Measurements from ENCODE around the gene RALY.

RALY gene

DNA sequence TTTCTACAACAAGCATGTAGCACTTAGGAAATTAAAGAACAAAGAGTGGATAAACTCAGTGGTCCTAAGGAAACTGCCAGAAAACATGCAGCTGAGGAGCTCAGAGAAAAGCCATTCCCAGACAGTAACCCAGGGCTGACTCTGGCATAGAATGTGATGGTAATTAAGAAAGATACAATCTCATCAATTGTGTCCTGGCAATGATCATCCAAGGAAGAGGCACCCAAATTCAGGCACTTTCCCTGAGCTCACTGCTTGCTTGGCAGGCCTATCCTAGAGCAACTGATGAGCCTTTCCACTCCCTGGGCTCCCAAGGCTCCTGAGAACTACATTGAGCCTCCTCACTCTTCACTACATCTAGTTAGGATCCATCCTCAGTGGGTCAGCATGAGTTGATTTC, 102.1 kb downstream of the RALY start:
- no peaks in the 10 kb centered on the region for H3K9me3 Mint-ChIP-seq
- no peak overlapping the region for H3K27ac Mint-ChIP-seq
- H3K4me3 Mint-ChIP-seq: no peak overlapping the region
- no peaks in the 10 kb centered on the region for H3K27me3 Mint-ChIP-seq
- H3K36me3 Mint-ChIP-seq: peaks cover 21 to 44% of the 10 kb centered on the region in 2 donors
- DNase-seq (no peak), ATAC-seq (replicated peaks) (no peak)
- H3K4me1 Mint-ChIP-seq: no peaks in the 10 kb centered on the region

DNA sequence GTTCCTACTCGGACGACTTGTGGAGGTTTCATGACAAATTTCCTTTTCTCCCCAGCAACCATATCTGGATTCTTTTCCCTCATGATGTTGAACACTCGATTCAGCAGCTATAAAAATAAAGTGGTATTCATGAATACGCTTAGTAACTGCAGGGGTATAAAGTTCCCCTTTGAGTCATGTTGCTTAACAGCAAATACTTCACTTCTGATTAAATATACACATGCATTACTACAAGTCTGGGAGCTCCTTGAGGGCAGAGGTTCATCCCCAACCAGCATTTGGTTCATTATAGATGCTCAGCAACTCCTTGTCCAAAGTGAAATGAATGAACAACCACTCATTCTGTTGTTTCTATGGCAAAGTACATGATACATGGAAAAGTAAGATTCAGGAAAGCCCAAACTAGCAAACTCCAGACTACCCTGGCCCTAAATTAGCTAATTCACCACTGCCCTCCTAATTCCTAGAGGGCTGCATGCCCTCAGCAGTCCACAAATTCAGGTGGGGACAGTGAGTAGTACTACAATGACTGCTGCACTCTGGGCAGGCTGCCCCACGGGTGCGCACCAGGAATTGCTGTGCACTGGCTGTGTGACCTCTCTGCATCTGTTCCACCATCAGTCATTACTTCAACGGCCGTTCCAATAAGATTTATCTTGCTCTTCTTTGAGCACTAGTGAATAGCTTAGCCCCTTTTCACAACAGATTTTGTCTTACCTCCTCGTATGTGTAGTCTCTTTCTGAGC, 103.2 kb downstream of the RALY start:
- H3K4me1 Mint-ChIP-seq: no peaks in the 10 kb centered on the region
- no peak overlapping the region for H3K4me3 Mint-ChIP-seq

DNA sequence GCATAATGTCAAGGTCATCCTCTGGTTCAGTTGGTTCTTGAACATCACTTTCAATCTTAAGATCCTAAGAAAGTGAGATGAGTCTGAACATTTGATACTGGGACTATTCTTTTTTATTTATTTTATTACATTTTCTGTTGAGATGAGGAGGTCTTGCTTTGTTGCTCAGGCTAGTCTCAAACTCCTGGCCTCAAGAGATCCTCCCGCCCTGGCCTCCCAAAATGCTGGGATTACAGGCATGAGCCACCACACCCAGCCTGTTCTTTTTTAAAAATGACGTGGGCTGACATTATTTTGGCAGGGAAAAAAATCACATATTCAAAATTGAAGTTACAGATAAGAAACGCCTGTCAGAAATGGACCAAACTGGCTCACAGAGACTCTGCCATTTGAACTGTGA, 104.9 kb downstream of the RALY start:
- DNase-seq (no peak), ATAC-seq (replicated peaks) (no peak)
- no peaks in the 10 kb centered on the region for H3K9me3 Mint-ChIP-seq
- no peak overlapping the region for H3K4me3 Mint-ChIP-seq
- H3K4me1 Mint-ChIP-seq: peaks cover 2 to 6% of the 10 kb centered on the region in 2 donors
- H3K36me3 Mint-ChIP-seq: peaks cover 13 to 43% of the 10 kb centered on the region in 2 donors
- no peaks in the 10 kb centered on the region for H3K27me3 Mint-ChIP-seq
- peak overlapping the region; percentile 56 for H3K27ac Mint-ChIP-seq

More for the DNA sequence above, 103.2 kb downstream of the RALY start:
- H3K27me3 Mint-ChIP-seq: no peaks in the 10 kb centered on the region
- H3K9me3 Mint-ChIP-seq: no peaks in the 10 kb centered on the region
- ATAC-seq (replicated peaks) (no peak), DNase-seq (no peak)
- H3K36me3 Mint-ChIP-seq: peaks cover 19 to 42% of the 10 kb centered on the region in 2 donors
- no peak overlapping the region for H3K27ac Mint-ChIP-seq

DNA sequence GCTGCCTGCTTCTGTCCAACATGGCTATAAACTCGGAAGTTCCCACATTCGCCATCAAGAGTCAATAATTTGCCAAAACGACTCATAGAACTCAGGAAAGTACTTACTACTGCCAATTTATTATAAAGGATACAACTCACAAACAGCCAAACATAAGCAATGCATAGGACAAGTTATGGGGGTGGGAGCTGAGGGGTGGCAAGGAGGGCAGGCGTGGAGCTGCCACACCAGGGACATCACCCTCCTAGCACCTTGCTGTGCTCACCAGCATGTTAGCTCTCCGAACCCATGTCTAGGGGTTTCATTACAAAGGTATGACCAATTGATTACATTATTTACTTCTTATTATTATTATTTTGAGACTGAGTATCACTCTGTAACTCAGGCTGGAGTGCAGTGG, 106.0 kb downstream of the RALY start:
- Mint-ChIP-seq H3K4me3 (no peak overlapping the region), H3K4me1 (peaks cover 8 to 16% of the 10 kb centered on the region in 2 donors), H3K27me3 (no peaks in the 10 kb centered on the region), H3K27ac (peak overlapping the region; percentile 56), H3K36me3 (peaks cover 15 to 46% of the 10 kb centered on the region in 2 donors), H3K9me3 (no peaks in the 10 kb centered on the region)
- no peak for DNase-seq
- ATAC-seq (replicated peaks): no peak

DNA sequence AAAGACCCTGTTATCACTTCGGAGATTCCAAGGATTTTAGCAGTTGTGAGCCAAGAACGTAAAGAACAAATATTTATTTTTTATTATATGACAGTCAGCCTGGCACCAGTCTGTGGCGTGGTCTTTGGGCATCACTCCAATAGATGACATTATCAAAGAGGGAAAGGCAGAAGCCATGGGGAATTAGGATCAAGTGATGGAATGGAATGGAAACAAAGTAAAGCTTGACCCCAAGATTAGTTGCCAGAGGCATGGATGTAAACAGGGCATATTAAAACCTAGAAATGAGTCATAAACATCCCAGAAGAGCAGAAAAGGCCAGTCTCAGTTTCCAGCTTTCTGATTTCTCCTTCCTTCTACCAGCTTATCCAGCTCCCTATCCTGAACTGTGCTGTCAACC, 106.9 kb downstream of the RALY start:
- DNase-seq (no peak), ATAC-seq (replicated peaks) (no peak)
- H3K4me1 Mint-ChIP-seq: peaks cover 15 to 25% of the 10 kb centered on the region in 2 donors
- no peaks in the 10 kb centered on the region for H3K9me3 Mint-ChIP-seq
- peaks cover 24 to 55% of the 10 kb centered on the region in 2 donors for H3K36me3 Mint-ChIP-seq
- H3K27me3 Mint-ChIP-seq: no peaks in the 10 kb centered on the region
- no peak overlapping the region for H3K27ac Mint-ChIP-seq
- no peak overlapping the region for H3K4me3 Mint-ChIP-seq

DNA sequence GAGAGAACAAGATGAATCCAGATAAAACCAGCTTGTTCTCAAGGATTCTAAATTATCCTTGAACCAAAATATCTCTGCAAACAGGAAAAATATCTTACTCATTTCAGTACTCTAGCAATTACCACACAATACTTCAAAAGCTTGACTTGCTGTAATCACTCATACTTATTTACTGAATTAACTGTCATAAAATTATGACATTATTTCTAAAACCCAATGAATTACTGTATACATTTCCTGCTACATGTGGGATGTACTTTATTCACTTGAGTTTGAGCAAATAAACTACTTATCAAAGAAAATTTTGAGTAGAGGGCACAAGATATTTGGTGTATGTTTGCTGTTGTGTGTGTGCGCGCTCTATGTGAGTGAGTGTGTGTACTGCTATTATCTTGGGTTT, 108.6 kb downstream of the RALY start:
- ATAC-seq (replicated peaks) (no peak), DNase-seq (no peak)
- no peaks in the 10 kb centered on the region for H3K9me3 Mint-ChIP-seq
- H3K27ac Mint-ChIP-seq: no peak overlapping the region
- no peak overlapping the region for H3K4me3 Mint-ChIP-seq
- peaks cover 30 to 59% of the 10 kb centered on the region in 2 donors for H3K36me3 Mint-ChIP-seq
- peaks cover 23 to 39% of the 10 kb centered on the region in 2 donors for H3K4me1 Mint-ChIP-seq
- H3K27me3 Mint-ChIP-seq: no peaks in the 10 kb centered on the region

DNA sequence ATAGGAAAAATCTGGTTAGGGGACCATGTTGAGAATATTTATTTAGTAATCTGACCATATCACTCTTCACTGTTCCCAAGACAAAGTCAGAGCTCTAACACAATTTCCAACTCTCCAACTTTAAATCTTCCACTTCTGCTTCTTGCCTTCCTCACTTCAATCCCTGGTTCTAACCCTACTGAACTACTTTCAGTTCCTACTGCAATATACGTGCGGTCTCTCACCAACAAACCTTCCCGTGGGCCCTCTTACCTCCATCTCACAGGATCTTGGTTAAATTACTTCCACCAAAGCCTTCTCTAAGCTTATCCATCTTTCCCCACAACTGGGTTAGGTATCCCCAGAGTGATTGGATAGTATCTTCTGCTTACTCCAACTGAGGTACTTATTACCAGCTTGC, 110.3 kb downstream of the RALY start:
- peak in 1 of 2 donors; percentile 33 for ATAC-seq (replicated peaks)
- Mint-ChIP-seq H3K36me3 (peaks cover 30 to 61% of the 10 kb centered on the region in 2 donors), H3K27ac (peak overlapping the region; percentile 25), H3K27me3 (no peaks in the 10 kb centered on the region), H3K4me1 (peaks cover 29 to 55% of the 10 kb centered on the region in 2 donors), H3K9me3 (no peaks in the 10 kb centered on the region), H3K4me3 (no peak overlapping the region)
- DNase-seq: no peak

DNA sequence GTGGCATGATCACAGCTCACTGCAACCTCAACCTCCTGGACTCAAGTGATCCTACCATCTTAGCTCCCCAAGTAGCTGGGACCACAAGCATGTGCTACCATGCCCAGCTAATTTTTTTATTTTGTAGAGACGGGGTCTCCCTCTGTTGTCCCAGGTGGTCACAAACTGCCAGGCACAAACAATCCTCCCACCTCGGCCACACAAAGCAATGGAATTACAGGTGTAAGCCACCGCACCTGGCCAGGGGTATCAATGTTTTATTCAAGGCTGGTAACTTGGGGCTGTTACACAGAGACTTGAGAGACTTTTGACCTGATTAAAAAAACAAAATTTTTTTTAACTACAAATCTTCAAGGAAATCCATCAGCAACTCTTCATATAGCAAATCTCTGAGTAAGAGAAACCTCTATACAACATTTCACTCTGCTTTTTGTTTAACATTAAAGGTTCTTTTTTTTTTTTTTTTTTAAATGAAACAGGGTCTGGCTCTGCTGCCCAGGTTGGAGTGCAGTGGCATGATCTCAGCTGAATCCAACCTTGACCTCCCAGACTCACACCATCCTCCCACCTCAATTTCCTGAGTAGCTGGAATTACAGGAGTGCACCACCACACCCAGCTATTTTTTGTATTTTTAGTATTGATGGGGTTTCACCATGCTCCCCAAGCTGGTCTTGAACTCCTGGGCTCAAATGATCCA, 112.4 kb downstream of the RALY start:
- DNase-seq (no peak), ATAC-seq (replicated peaks) (no peak)
- no peaks in the 10 kb centered on the region for H3K9me3 Mint-ChIP-seq
- H3K36me3 Mint-ChIP-seq: peaks cover 34 to 58% of the 10 kb centered on the region in 2 donors
- no peaks in the 10 kb centered on the region for H3K27me3 Mint-ChIP-seq
- peak overlapping the region; percentile 37 for H3K27ac Mint-ChIP-seq
- H3K4me1 Mint-ChIP-seq: peaks cover 39 to 76% of the 10 kb centered on the region in 2 donors
- H3K4me3 Mint-ChIP-seq: no peak overlapping the region

DNA sequence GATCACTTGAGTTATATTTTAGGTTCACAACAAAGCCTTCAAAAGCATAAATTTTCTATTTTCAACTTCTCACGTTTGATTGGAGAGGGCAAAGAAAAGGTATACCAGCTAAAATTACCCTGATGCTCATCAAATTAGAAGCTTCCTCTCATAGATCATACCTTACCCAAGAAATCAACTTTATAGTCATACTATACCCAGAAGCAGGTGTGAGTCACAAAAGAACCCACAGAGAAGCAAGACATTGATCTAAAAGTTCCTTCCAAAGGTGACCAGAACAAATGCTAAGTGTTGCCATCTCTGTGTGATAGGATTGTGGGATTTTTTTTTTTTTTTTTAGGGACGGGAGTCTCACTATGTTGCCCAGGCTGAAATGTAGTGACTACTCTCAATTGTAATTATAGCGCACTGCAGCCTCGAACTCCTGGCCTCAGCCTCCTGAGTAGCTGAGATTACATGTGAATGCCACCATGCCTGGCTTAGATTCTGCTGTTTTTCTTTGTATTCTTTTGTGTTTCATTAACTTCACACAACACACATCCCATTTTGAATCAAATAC, 115.0 kb downstream of the RALY start:
- Mint-ChIP-seq H3K4me3 (no peak overlapping the region), H3K4me1 (peaks cover 40 to 76% of the 10 kb centered on the region in 2 donors), H3K36me3 (peaks cover 32 to 50% of the 10 kb centered on the region in 2 donors), H3K9me3 (no peaks in the 10 kb centered on the region), H3K27me3 (no peaks in the 10 kb centered on the region), H3K27ac (no peak overlapping the region)
- DNase-seq: no peak
- ATAC-seq (replicated peaks): no peak

DNA sequence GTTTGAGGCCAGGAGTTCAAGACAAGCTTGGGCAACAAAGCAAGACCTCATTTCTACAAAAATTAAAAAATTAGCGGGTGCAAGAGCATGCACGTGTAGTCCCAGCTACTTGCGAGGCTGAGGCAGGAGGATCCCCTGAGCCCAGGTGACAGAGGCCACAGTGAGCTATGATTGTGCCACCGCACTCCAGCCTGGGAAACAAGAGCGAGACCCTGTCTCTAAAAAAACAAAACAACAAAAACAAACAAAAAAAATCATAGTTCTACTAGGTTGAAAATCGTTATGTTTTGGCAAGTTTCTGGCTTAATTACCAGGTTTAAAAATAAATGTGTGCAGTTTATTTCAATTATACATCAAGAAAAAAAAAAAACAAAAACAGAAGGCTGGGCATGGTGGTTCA, 115.7 kb downstream of the RALY start:
- H3K27me3 Mint-ChIP-seq: no peaks in the 10 kb centered on the region
- H3K4me1 Mint-ChIP-seq: peaks cover 35 to 69% of the 10 kb centered on the region in 2 donors
- peaks cover 27 to 43% of the 10 kb centered on the region in 2 donors for H3K36me3 Mint-ChIP-seq
- ATAC-seq (replicated peaks) (no peak), DNase-seq (no peak)
- no peaks in the 10 kb centered on the region for H3K9me3 Mint-ChIP-seq
- H3K27ac Mint-ChIP-seq: peak overlapping the region; percentile 42
- peak overlapping the region in 1 of 2 donors; percentile 32 for H3K4me3 Mint-ChIP-seq

DNA sequence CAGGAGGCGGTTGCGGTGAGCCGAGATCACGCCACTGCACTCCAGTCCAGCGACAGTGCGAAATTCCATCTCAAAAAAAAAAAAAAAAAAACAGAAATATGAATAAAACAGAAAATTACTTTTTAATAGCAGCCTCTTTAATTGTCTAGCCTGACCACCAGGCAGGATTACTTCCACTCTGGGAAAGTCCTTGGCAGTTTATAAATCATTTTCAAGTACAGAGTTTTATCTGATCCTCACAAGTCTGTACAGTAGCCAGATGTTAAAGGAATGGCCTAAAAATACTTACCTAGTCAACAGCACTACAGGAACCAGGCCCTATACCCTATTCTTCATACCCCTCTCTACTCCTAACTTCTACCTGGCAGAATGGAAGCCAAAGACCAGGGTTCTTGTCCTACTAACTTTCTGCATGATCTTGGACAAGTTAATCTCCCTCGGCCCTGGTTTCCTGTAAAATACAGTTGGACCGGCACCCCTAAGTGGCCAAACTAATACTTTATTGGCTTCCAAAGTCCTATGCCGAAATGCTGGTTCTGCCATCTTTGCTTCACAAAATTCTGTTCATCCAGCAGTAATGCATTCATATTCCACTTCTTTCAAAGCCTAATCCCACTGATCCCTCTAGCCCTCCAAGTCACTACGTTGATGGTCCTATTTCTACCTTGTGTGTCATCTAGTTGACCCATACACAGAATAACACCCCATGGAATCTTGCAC, 116.5 kb downstream of the RALY start:
- DNase-seq (no peak), ATAC-seq (replicated peaks) (no peak)
- no peaks in the 10 kb centered on the region for H3K9me3 Mint-ChIP-seq
- peaks cover 31 to 62% of the 10 kb centered on the region in 2 donors for H3K4me1 Mint-ChIP-seq
- peak overlapping the region; percentile 99 for H3K27ac Mint-ChIP-seq
- no peaks in the 10 kb centered on the region for H3K27me3 Mint-ChIP-seq
- peaks cover 22 to 37% of the 10 kb centered on the region in 2 donors for H3K36me3 Mint-ChIP-seq
- H3K4me3 Mint-ChIP-seq: peak overlapping the region; percentile 95

DNA sequence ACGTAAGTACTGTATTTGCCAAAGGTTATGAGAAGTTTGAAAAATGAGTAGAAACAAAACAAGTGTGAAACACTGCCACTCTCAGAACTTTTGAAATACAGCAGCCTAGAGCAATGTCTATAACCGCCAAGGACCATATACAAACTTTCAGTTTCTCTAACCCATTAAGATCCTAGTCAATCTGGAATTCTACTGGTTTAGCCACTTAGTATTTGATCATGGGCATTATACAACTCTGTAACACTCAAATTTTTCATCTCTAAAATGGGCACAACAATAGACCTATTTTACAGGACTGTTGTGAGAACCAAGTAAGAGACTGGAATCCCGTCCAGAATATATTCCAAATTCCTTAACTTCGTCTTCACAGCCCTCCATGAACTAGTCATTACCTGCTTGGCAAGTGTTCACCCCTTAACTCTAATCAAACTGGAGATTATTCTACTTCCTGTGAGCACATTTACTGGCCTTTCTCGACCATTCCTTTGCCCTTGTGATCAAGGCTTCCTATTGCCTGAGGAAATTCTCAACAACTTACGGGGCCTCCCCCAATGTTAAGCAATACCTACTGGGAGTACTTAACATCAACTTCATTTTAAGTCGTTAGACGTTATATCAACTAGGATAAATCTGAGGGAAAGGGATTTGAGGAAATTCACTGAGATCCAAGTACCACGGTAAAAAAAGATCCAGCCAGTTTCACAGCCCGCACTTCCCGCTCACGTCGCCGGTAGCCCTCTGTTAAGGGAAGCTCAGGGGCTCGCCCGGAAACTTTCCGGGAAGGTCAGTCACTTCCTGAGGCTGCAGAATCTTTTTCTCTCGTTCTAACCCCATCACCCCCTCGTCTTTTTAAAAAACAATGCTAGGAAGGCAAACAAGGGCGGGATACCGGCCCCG, 117.3 kb downstream of the RALY start:
- H3K4me3 Mint-ChIP-seq: peak overlapping the region; percentile 95
- peak overlapping the region; percentile 99 for H3K27ac Mint-ChIP-seq
- no peak for ATAC-seq (replicated peaks)
- peaks cover 15 to 29% of the 10 kb centered on the region in 2 donors for H3K36me3 Mint-ChIP-seq
- peaks cover 26 to 54% of the 10 kb centered on the region in 2 donors for H3K4me1 Mint-ChIP-seq
- no peaks in the 10 kb centered on the region for H3K27me3 Mint-ChIP-seq
- no peak for DNase-seq
- H3K9me3 Mint-ChIP-seq: no peaks in the 10 kb centered on the region

Data from stimulated activated naive B cell treated with anti-CD40 and anti-IgM and Interleukin-4, amounts not matched to agents 10 μg/mL and 1 μg/mL and 100 μg/mL, for 72 hours (primary cell).